Activated T-cell treated with anti-CD3 and anti-CD28 coated beads, Interleukin-2, amount 50 U/mL, for 1 hour (primary cell): Measurements from ENCODE around the gene KDM6B.
"Not testable (repeated sequence)": the region's sequence is repeated elsewhere in the genome, so short reads cannot be mapped to it uniquely, and the experiment has no call there.

ENCODE experiments used
- DNase-seq: peaks from one replicate; pipeline ENCODE4 v3.0.0-alpha.2; 2020

The KDM6B gene

GRCh38 chr17:7833795-7834541 is at the start of gene KDM6B:
TSS of gene KDM6B (plus strand) at chr17:7834217. CDS start at chr17:7845555, 11,338 bp downstream.
- peak; percentile 90 for DNase-seq

- no peak for DNase-seq
Measured at GRCh38 chr17:7786866-7787265, 47.2 kb upstream of the KDM6B start.

- no peak for DNase-seq
Measured at GRCh38 chr17:7789131-7789530, 44.9 kb upstream of the KDM6B start.

GRCh38 chr17:7790150-7790549 is 43.9 kb upstream of the KDM6B start:
- DNase-seq, result no peak

GRCh38 chr17:7792611-7793010 is 41.4 kb upstream of the KDM6B start:
- no peak for DNase-seq

GRCh38 chr17:7794075-7794663 is 39.8 kb upstream of the KDM6B start:
- no peak for DNase-seq

GRCh38 chr17:7797976-7798375 is 36.0 kb upstream of the KDM6B start:
- DNase-seq, result no peak

GRCh38 chr17:7798839-7799238 is 35.2 kb upstream of the KDM6B start:
- DNase-seq, result no peak

- DNase-seq, result no peak
Measured at GRCh38 chr17:7803981-7804380, 30.0 kb upstream of the KDM6B start.

GRCh38 chr17:7806587-7806986 is 27.4 kb upstream of the KDM6B start:
- DNase-seq, result no peak

GRCh38 chr17:7807206-7807605 is 26.8 kb upstream of the KDM6B start:
- no peak for DNase-seq

GRCh38 chr17:7809086-7809790 is 24.8 kb upstream of the KDM6B start:
- DNase-seq, result no peak

- not testable (repeated sequence) for DNase-seq
Measured at GRCh38 chr17:7809791-7810343, 24.1 kb upstream of the KDM6B start.

GRCh38 chr17:7811251-7811650 is 22.8 kb upstream of the KDM6B start:
- DNase-seq, result no peak

GRCh38 chr17:7814969-7815368 is 19.0 kb upstream of the KDM6B start:
- no peak for DNase-seq

GRCh38 chr17:7816926-7817642 is 16.9 kb upstream of the KDM6B start:
- no peak for DNase-seq

GRCh38 chr17:7817643-7817964 is 16.4 kb upstream of the KDM6B start:
- DNase-seq, result no peak

GRCh38 chr17:7818026-7818425 is 16.0 kb upstream of the KDM6B start:
- DNase-seq, result no peak

GRCh38 chr17:7818746-7819645 is 15.0 kb upstream of the KDM6B start:
- DNase-seq, result no peak

GRCh38 chr17:7820231-7820630 is 13.8 kb upstream of the KDM6B start:
- DNase-seq, result no peak

- no peak for DNase-seq
Measured at GRCh38 chr17:7822126-7822525, 11.9 kb upstream of the KDM6B start.

GRCh38 chr17:7823581-7824001 is 10.4 kb upstream of the KDM6B start:
- no peak for DNase-seq
